ENCODE results near the gene RALY.

The RALY gene

GRCh38 chr20:34102342-34102741 is 108.6 kb downstream of the RALY start:
- H3K4me3 ChIP-seq (ENCODE audit: low read depth, low read length): no peak overlapping the region
- in situ Hi-C loops (cut with HindIII; ENCODE audit: low sequenced_read_pairs): no loop called here
- no peak for TF ChIP-seq CTCF (IDR thresholded peaks at IDR 0.05; ENCODE audit: low read depth, low read length)
- no peak for DNase-seq (ENCODE audit: low read depth, low spot score)

- no peak for DNase-seq (ENCODE audit: low read depth, low spot score)
- in situ Hi-C loops (cut with HindIII; ENCODE audit: low sequenced_read_pairs): no loop called here
- H3K4me3 ChIP-seq (ENCODE audit: low read depth, low read length): no peak overlapping the region
- no peak for TF ChIP-seq CTCF (IDR thresholded peaks at IDR 0.05; ENCODE audit: low read depth, low read length)
Measured at GRCh38 chr20:34104059-34104458, 110.3 kb downstream of the RALY start.

GRCh38 chr20:34105978-34106675 is 112.4 kb downstream of the RALY start:
- no peak for TF ChIP-seq CTCF (IDR thresholded peaks at IDR 0.05; ENCODE audit: low read depth, low read length)
- in situ Hi-C loops (cut with HindIII; ENCODE audit: low sequenced_read_pairs): no loop called here
- no peak overlapping the region for H3K4me3 ChIP-seq (ENCODE audit: low read depth, low read length)
- DNase-seq (ENCODE audit: low read depth, low spot score): no peak

GRCh38 chr20:34108616-34109174 is 115.0 kb downstream of the RALY start:
- in situ Hi-C loops (cut with HindIII; ENCODE audit: low sequenced_read_pairs): no loop called here
- no peak overlapping the region for H3K4me3 ChIP-seq (ENCODE audit: low read depth, low read length)
- DNase-seq (ENCODE audit: low read depth, low spot score): no peak
- no peak for TF ChIP-seq CTCF (IDR thresholded peaks at IDR 0.05; ENCODE audit: low read depth, low read length)

GRCh38 chr20:34109442-34109841 is 115.7 kb downstream of the RALY start:
- no peak for TF ChIP-seq CTCF (IDR thresholded peaks at IDR 0.05; ENCODE audit: low read depth, low read length)
- DNase-seq (ENCODE audit: low read depth, low spot score): no peak
- in situ Hi-C loops (cut with HindIII; ENCODE audit: low sequenced_read_pairs): no loop called here
- no peak overlapping the region for H3K4me3 ChIP-seq (ENCODE audit: low read depth, low read length)

- in situ Hi-C loops (cut with HindIII; ENCODE audit: low sequenced_read_pairs): no loop called here
- TF ChIP-seq CTCF (IDR thresholded peaks at IDR 0.05; ENCODE audit: low read depth, low read length): no peak
- no peak for DNase-seq (ENCODE audit: low read depth, low spot score)
- peak overlapping the region; percentile 69 for H3K4me3 ChIP-seq (ENCODE audit: low read depth, low read length)
Measured at GRCh38 chr20:34110025-34110744, 116.5 kb downstream of the RALY start.

Measured in astrocyte of the spinal cord (primary cell).